ENCODE data around the gene PRKCI.

DNA sequence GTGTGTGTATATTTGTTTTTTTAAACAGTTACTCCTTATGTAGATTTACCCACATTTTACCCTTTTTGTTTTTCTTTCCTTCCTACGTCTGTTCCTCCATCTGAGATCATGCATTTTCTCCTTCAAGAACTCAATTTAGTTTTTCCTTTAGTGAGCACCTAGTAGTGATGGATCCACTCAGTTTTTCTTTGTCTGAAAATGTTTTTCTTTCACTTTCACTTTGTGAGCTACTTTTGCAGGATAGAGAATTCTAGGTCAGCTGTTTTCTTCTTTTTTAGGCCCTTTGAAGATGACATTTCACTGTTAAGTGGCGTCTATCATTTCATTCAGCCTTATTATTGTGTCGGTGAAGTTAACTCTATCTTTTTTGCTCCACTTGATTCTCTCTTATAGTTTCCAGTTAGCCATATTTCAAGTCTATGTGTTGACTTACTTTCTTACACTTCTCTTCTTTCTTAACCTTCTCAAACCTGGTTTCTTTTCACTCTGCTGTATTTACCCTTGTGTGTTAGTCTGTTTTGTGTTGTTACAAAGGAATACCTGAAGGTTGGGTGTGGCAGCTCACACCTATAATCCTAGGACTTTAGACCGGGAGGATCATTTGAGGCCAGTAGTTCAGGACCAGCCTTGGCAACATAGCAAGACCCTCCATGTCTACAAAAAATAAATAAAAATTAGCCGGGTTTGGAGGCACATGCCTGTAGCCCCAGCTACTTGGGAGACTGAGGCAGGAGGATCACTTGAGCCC is 55.8 kb downstream of the PRKCI start:
- TF ChIP-seq, protein P1, sequence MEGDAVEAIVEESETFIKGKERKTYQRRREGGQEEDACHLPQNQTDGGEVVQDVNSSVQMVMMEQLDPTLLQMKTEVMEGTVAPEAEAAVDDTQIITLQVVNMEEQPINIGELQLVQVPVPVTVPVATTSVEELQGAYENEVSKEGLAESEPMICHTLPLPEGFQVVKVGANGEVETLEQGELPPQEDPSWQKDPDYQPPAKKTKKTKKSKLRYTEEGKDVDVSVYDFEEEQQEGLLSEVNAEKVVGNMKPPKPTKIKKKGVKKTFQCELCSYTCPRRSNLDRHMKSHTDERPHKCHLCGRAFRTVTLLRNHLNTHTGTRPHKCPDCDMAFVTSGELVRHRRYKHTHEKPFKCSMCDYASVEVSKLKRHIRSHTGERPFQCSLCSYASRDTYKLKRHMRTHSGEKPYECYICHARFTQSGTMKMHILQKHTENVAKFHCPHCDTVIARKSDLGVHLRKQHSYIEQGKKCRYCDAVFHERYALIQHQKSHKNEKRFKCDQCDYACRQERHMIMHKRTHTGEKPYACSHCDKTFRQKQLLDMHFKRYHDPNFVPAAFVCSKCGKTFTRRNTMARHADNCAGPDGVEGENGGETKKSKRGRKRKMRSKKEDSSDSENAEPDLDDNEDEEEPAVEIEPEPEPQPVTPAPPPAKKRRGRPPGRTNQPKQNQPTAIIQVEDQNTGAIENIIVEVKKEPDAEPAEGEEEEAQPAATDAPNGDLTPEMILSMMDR (IDR thresholded peaks at IDR 0.05; ENCODE audit: poor library complexity, severe bottlenecking) = no peak
- TF ChIP-seq EZH2 (IDR thresholded peaks at IDR 0.05; ENCODE audit: borderline replicate concordance, insufficient read depth, low read length, poor library complexity, severe bottlenecking) (no peak), EP300 (conservative IDR thresholded peaks at IDR 0.05; ENCODE audit: poor library complexity, severe bottlenecking) (no peak), RAD21 (conservative IDR thresholded peaks at IDR 0.05) (no peak), TAF1 (IDR thresholded peaks at IDR 0.05; ENCODE audit: low read depth) (no peak)

Measured in neural cell (in vitro differentiated cells).